Fibroblast of the aortic adventitia (primary cell): ENCODE data around the gene UBE2R2. TPM values are rescaled to one million over a fixed set of nuclear protein-coding genes. Genes with fewer than 3 reads are reported as not detected.

ENCODE experiments used
- DNase-seq: peaks from one replicate; pipeline ENCODE4 v3.0.0-alpha.2; 2010; ENCODE audit warnings: low read depth
- H3K4me3 ChIP-seq: 2 replicates; pipeline ENCODE4 v1.5.1; 2011; ENCODE audit warnings: low read depth, mild to moderate bottlenecking, control low read depth, low read length, moderate library complexity
- total RNA-seq: library from RNA; depleted of rRNA; stranded (reverse); fragments of >200 nt; gene quantifications from 2 replicates; pipeline ENCODE4 v1.2.3, GENCODE V29; 2012; ENCODE audit warnings: low replicate concordance
- TF ChIP-seq, protein P1 (sequence below): IDR thresholded peaks from 2 replicates; pipeline ENCODE4 v1.5.1; 2011; ENCODE audit warnings: mild to moderate bottlenecking, low read length, control low read depth, inconsistent platforms; ENCODE audit not compliant: insufficient read depth

The UBE2R2 gene
- total RNA-seq, 1 donor: 21.7 TPM

DNA sequence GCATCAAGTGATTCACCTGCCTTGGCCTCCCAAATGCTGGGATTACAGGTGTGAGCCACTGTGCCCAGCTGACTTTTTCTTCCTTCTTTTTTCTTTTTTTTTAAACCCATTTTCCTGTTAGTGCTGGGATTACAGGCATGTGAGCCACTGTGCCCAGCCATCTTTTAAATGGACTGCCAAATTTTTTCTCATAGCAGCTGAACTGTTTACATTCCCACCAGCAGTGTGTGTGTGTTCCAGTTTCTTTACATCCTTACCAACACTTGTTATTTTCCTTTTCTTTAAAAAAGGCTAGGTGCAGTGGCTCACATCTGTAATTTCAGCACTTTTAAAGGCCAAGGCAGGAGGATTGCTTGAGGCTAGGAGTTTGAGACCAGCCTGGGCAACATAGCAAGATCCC lies 76.9 kb downstream of the UBE2R2 start:
- no peak overlapping the region for H3K4me3 ChIP-seq
- DNase-seq: no peak
- TF ChIP-seq, protein P1, sequence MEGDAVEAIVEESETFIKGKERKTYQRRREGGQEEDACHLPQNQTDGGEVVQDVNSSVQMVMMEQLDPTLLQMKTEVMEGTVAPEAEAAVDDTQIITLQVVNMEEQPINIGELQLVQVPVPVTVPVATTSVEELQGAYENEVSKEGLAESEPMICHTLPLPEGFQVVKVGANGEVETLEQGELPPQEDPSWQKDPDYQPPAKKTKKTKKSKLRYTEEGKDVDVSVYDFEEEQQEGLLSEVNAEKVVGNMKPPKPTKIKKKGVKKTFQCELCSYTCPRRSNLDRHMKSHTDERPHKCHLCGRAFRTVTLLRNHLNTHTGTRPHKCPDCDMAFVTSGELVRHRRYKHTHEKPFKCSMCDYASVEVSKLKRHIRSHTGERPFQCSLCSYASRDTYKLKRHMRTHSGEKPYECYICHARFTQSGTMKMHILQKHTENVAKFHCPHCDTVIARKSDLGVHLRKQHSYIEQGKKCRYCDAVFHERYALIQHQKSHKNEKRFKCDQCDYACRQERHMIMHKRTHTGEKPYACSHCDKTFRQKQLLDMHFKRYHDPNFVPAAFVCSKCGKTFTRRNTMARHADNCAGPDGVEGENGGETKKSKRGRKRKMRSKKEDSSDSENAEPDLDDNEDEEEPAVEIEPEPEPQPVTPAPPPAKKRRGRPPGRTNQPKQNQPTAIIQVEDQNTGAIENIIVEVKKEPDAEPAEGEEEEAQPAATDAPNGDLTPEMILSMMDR: no peak

DNA sequence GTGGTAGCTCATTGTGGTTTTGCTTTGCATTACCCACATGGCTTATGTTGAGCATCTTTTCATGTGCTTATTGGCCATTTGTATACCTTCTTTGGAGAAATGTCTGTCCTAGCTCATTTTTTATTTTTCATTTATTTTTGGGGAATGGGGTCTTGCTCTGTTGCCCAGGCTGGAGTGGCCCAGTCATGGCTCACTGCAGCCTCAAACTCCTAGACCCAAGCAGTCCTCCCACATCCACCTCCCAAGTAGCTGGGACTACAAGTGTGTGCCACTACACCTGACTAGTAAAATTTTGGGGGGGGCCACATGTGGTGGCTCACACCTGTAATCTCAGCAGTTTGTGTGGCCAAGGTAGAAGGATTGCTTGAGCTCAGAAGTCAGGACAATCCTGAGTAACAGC lies 77.4 kb downstream of the UBE2R2 start:
- H3K4me3 ChIP-seq: no peak overlapping the region
- no peak for DNase-seq
- TF ChIP-seq, protein P1: no peak

DNA sequence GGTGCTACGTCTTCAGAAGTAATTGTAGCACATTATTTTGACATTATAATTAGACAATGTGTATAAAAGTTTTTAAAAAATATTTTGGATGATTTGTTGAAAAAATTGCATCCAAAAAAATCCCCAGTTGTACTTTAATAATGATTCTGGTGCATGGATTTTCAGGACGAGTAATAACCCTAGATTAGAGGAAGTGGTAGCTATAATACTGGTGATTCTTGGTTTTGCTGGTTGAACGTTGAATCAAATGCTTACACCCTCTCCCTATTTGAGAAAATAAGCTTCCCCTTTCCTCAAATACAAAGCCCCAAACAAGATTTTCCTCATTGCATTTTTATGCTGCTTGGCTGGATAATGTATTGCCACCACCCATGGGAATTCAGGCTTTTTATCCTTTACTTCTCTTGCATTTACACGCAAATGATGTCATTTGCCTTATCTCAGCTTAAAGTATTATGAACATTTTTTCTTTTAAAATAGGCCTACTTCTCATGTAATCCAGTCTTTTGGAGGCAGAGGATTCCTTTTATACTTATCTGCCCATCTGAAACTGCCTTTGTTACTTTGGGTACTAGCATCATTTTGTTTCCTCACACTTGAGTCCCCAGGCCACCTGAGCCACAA lies 86.3 kb downstream of the UBE2R2 start:
- DNase-seq: peak; percentile 53
- TF ChIP-seq, protein P1: no peak

DNA sequence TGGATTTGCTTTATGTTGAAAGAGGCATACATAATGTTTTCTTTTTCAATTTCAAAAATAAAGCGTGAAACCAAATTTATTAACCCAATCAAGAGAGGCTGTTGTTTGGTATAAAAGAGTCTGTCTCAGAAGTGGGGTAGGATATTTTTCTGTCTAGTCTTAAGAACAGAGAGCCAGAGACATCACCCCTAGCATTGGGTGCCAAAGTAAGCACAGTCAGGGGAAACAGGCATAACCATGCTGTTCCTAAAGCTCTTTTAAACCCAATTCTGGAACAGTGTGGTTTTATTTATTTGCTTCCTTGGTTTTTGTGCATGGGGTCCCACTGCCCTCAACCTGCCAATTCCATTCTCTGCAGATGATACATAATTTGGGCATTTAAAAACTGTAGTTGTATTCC lies 88.2 kb downstream of the UBE2R2 start:
- DNase-seq: no peak
- TF ChIP-seq, protein P1: no peak
- no peak overlapping the region for H3K4me3 ChIP-seq

More for the DNA sequence above, 86.3 kb downstream of the UBE2R2 start:
- no peak overlapping the region for H3K4me3 ChIP-seq

DNA sequence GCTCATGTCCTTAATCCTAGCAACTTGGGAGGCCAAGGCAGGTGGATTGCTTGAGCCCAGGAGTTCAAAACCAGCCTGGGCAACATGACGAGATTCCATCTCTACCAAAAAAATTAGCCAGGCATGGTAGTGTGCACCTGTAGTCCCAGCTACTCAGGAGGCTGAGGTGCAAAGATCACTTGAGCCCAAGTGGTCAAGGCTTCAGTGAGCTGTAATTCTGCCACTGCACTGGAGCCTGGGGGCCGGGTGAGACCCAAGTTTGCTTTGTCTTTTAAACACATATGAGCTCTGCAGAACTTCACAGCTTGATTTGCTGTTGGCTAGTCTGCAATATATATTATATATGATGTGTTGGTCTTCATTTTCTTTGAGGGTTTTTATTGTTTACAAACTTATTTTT lies 89.8 kb downstream of the UBE2R2 start:
- no peak for DNase-seq
- TF ChIP-seq, protein P1: no peak
- H3K4me3 ChIP-seq: no peak overlapping the region

DNA sequence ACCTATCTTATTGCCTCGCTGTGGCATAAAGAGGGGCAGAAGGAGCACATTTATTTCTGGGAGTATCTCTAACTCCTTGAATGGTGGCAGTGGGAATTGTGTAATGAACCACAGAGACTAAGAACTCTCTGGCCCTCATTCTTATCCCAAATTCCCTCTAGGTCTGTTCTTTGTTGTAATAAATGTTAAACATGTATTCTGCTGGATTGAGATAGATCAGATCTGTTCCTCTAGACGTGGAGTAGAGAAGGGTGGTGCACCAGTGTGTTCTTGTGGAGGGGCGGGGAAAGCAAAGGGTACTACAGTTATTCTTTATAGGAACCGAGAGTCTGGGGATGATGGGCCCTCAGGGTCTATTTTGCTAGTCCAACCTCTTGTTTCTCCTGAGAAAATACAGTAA lies 90.4 kb downstream of the UBE2R2 start:
- no peak overlapping the region for H3K4me3 ChIP-seq
- DNase-seq: no peak
- TF ChIP-seq, protein P1: no peak

DNA sequence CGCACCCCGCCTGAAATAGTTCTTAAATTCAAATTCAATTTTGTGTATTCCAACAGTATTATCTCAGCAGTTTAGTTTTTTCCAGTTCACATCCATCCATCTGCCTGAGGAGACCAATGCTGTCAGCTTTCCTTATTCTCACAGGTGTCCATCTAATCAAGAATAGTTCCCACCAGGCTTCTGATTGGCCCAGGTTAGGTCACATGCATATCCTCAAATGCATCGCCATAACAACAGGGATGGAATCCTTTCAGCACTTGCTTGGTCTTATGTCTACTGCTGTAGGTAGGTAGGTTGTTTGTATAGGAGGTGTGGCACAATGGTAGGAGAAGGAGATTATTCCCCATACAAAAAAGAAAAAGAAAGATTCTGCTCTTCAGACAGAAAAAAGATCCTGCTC lies 91.2 kb downstream of the UBE2R2 start:
- TF ChIP-seq, protein P1: no peak
- no peak overlapping the region for H3K4me3 ChIP-seq
- no peak for DNase-seq
